K562 (cell line): ENCODE data around the gene EPB41L2. TPM values are rescaled to one million over a fixed set of nuclear protein-coding genes. Genes with fewer than 3 reads are reported as not detected.

Source experiments
- ATAC-seq: fragments of 200-7000 bp; cut with Tn5 transposase; 3 replicates; pipeline ENCODE4 v1.9.1; 2020; ENCODE audit warnings: moderate library complexity
- BruUV-seq: library from RNA; stranded (reverse); fragments of 400-500 nt; replicated peaks from 2 replicates; lab custom pipeline; 2021; lab: Mats Ljungman, UMichigan
- CTCF ChIA-PET: fragments of 300-600 bp; formaldehyde crosslinking; extraction: SDS; loops from one replicate; lab custom pipeline; 2021; ENCODE audit warnings: low intra/inter-chr PET ratio; lab: Yijun Ruan, JAX
- POLR2A ChIA-PET: fragments of 300-600, 350-650 bp; sonication (Branson Sonifier 250); formaldehyde crosslinking; extraction: SDS; loops from one replicate; lab custom pipeline; 2021; ENCODE audit warnings: antibody characterized with exemption, inconsistent platforms; lab: Yijun Ruan, JAX
- DNase-seq, 4 experiments: peaks; one replicate each; pipeline versions ENCODE4 v3.0.0 to v3.0.0-alpha.2; 2011 to 2018; ENCODE audit warnings: low spot score in 3 of 4, mixed read lengths in 3 of 4; ENCODE audit errors: extremely low read depth in 1 of 4
- FAIRE-seq: peaks from 2 replicates; lab custom pipeline; 2011; peaks lifted over from hg19 to GRCh38; lab: Jason Lieb, UNC
- H2AFZ ChIP-seq: 2 replicates; pipeline ENCODE4 v1.6.0; 2011; ENCODE audit warnings: low read depth, low read length, control low read depth, inconsistent platforms
- H3K27ac ChIP-seq: fragments of 200-600 bp; 3 replicates; pipeline ENCODE4 v1.8.0; 2011; ENCODE audit warnings: low read depth, mild to moderate bottlenecking, control low read depth, inconsistent platforms, low read length, moderate library complexity, mixed read lengths; ENCODE audit errors: extremely low read depth
- H3K27me3 ChIP-seq, 2 experiments: fragments of 300-600 bp in 1 of 2; 2 replicates in 1 of 2; 3 replicates in 1 of 2; pipeline versions ENCODE4 v1.6.0 to v1.8.0; 2011; ENCODE audit warnings: inconsistent platforms in 2 of 2, low read length in 2 of 2, mild to moderate bottlenecking in 1 of 2, mixed read lengths in 1 of 2, moderate library complexity in 1 of 2; ENCODE audit not compliant: control insufficient read depth in 2 of 2, insufficient read depth in 2 of 2
- H3K36me3 ChIP-seq: fragments of 300-600 bp; 3 replicates; pipeline ENCODE4 v1.8.0; 2011; ENCODE audit warnings: mild to moderate bottlenecking, low read length, inconsistent platforms; ENCODE audit not compliant: control insufficient read depth, insufficient read depth
- H3K4me1 ChIP-seq, 2 experiments: fragments of 200-600 bp in 1 of 2; replicated peaks in 1 of 2; 2 replicates in 1 of 2; 3 replicates in 1 of 2; pipeline versions ENCODE4 v1.5.1 to v1.8.0; 2011; ENCODE audit warnings: inconsistent platforms in 2 of 2, low read length in 2 of 2, mild to moderate bottlenecking in 1 of 2, mixed read lengths in 1 of 2, moderate library complexity in 1 of 2; ENCODE audit not compliant: control insufficient read depth in 2 of 2, insufficient read depth in 2 of 2
- H3K4me2 ChIP-seq: 2 replicates; pipeline ENCODE4 v1.6.1; 2011; ENCODE audit warnings: low read length, control low read depth, inconsistent platforms, mixed read lengths; ENCODE audit not compliant: insufficient read depth
- H3K4me3 ChIP-seq: fragments of 200-600 bp; sonication (generic), shearing (Covaris generic); 2 replicates; pipeline ENCODE4 v1.5.1; 2016; ENCODE audit warnings: control low read depth, inconsistent platforms
- H3K79me2 ChIP-seq: fragments of 200-600 bp; 3 replicates; pipeline ENCODE4 v1.8.0; 2011; ENCODE audit warnings: low read length, inconsistent platforms; ENCODE audit not compliant: control insufficient read depth, insufficient read depth
- H3K9ac ChIP-seq, 2 experiments: 2 replicates each; pipeline versions ENCODE4 v1.6.0 to v1.6.1; 2011; ENCODE audit warnings: low read depth in 2 of 2, low read length in 2 of 2, control low read depth in 1 of 2, inconsistent platforms in 1 of 2, mild to moderate bottlenecking in 1 of 2, mixed read lengths in 1 of 2; ENCODE audit not compliant: insufficient read depth in 1 of 2
- H3K9me1 ChIP-seq: one replicate; pipeline ENCODE4 v1.6.0; 2011; ENCODE audit warnings: inconsistent platforms, mild to moderate bottlenecking, low read length, moderate library complexity; ENCODE audit not compliant: control insufficient read depth, insufficient read depth
- H3K9me3 ChIP-seq: replicated peaks from 2 replicates; pipeline ENCODE4 v1.5.1; 2011; ENCODE audit warnings: low read depth, low read length, inconsistent platforms; ENCODE audit not compliant: control insufficient read depth, insufficient read depth
- H4K20me1 ChIP-seq: replicated peaks from 2 replicates; pipeline ENCODE4 v1.6.1; 2011; ENCODE audit warnings: low read length, inconsistent platforms, mixed read lengths; ENCODE audit not compliant: control insufficient read depth, insufficient read depth
- EP300 ChIP-seq: IDR thresholded peaks from 2 replicates; pipeline ENCODE4 v1.6.1; 2012; ENCODE audit warnings: low read length, improper control_type of control experiment
- ERF ChIP-seq: fragments of 450-650 bp; formaldehyde crosslinking; IDR thresholded peaks from 2 replicates; pipeline ENCODE4 v1.4.0; 2020; ENCODE audit warnings: mild to moderate bottlenecking, mixed read lengths
- EWSR1 ChIP-seq: fragments of 450-650 bp; IDR thresholded peaks from 2 replicates; pipeline ENCODE4 v1.6.1; 2018; ENCODE audit warnings: borderline replicate concordance, mild to moderate bottlenecking, low read depth, moderate library complexity; ENCODE audit not compliant: partially characterized antibody
- GTF2B ChIP-seq: IDR thresholded peaks from 2 replicates; pipeline ENCODE4 v1.6.1; 2011; ENCODE audit not compliant: insufficient read length; ENCODE audit errors: extremely low read depth
- MGA ChIP-seq: fragments of 450-650 bp; IDR thresholded peaks from 2 replicates; pipeline ENCODE4 v1.6.1; 2016; ENCODE audit warnings: mild to moderate bottlenecking, moderate library complexity
- MYBL2 ChIP-seq, 2 experiments: fragments of 450-650 bp in 1 of 2; sonication (generic) in 1 of 2; formaldehyde crosslinking in 1 of 2; IDR thresholded peaks; 2 replicates each; pipeline versions ENCODE4 v1.6.1 to v1.8.1; 2017 to 2022; ENCODE audit warnings: borderline replicate concordance in 1 of 2, inconsistent platforms in 1 of 2, low read depth in 1 of 2, mild to moderate bottlenecking in 1 of 2, missing genetic modification reagents in 1 of 2, moderate library complexity in 1 of 2
- PHF20 ChIP-seq: fragments of 450-650 bp; IDR thresholded peaks from 2 replicates; pipeline ENCODE4 v1.6.1; 2018; ENCODE audit not compliant: partially characterized antibody
- POLR2H ChIP-seq: IDR thresholded peaks from 2 replicates; pipeline ENCODE4 v1.6.1; 2016; ENCODE audit warnings: missing genetic modification characterization, low read depth, mild to moderate bottlenecking, control low read depth, missing compliant biosample characterization, moderate library complexity
- SREBF2 ChIP-seq: sonication (generic); formaldehyde crosslinking; IDR thresholded peaks from 2 replicates; pipeline ENCODE4 v1.4.0; 2020; ENCODE audit warnings: mild to moderate bottlenecking, missing genetic modification reagents
- ZNF121 ChIP-seq: sonication (generic); formaldehyde crosslinking; conservative IDR thresholded peaks from 2 replicates; pipeline ENCODE4 v1.8.0; 2022; ENCODE audit warnings: missing genetic modification reagents
- ZNF354B ChIP-seq: fragments of 250-450 bp; sonication (Bioruptor Pico); IDR thresholded peaks from 2 replicates; pipeline ENCODE4 v1.4.0; 2020
- WGBS: fragments of 100-300 bp; shearing (Covaris generic); methylation state at CpG from one replicate; pipeline ENCODE4 v1.1.6; 2016; ENCODE audit warnings: low coverage, mixed read lengths; ENCODE audit not compliant: insufficient coverage; ENCODE audit errors: missing lambda C conversion rate; 5-methylcytosine and 5-hydroxymethylcytosine counted together
- in situ Hi-C: fragments of 300-500 bp; cut with MboI; formaldehyde crosslinking; loops from 4 replicates; pipeline ENCODE4 v1.15.0; 2018; ENCODE audit warnings: inconsistent platforms, mixed read lengths
- intact Hi-C: fragments of 100-400 bp; cut with micrococcal nuclease; formaldehyde crosslinking; loops from 2 replicates; pipeline ENCODE4 v1.14.2; 2022
- polyA plus RNA-seq, 8 experiments: library from polyadenylated mRNA; depleted of rRNA in 4 of 8; stranded (reverse) in 5 of 8; unstranded in 3 of 8; fragments of >200 nt; fragmentation: Nextera tagmentation in 2 of 8; fragmentation: Illumina TruSeq in 1 of 8; extraction: Ambion mirVana in 2 of 8; extraction: Trizol in 1 of 8; gene quantifications; 2 replicates each; pipeline versions ENCODE4 v1.2.1 to v1.2.3, GENCODE V29; 2011 to 2014; ENCODE audit warnings: inconsistent platforms in 1 of 8, missing spikeins in 1 of 8
- total RNA-seq, 7 experiments: library from RNA; depleted of rRNA in 6 of 7; stranded (reverse); fragments of >200 nt in 6 of 7; fragmentation: Illumina TruSeq in 2 of 7; extraction: Trizol in 2 of 7; gene quantifications; 2 replicates each; pipeline versions ENCODE4 v1.2.1 to v1.2.3, GENCODE V29; 2011 to 2021; ENCODE audit warnings: low replicate concordance in 1 of 7

EPB41L2 gene
- total and polyA plus RNA-seq, 9 of the 15 experiments (the other 6 are each of a cell fraction or from before 2014, with no cell fraction given), result 5.1 to 53.6 (median 25.0) TPM

GRCh38 chr6:130978180-130978579 is 84.9 kb downstream of the EPB41L2 start:
- no TSS peak for BruUV-seq
- no peak for TF ChIP-seq PHF20
- TF ChIP-seq ZNF121 (CRISPR knock-in tag), result no peak
- no peak for TF ChIP-seq SREBF2 (CRISPR knock-in tag)
- TF ChIP-seq ERF, result no peak
- TF ChIP-seq MYBL2 (IDR thresholded peaks at IDR 0.05; ENCODE audit: low read depth), result no peak
- TF ChIP-seq MYBL2 (CRISPR knock-in tag; IDR thresholded peaks at IDR 0.05; ENCODE audit: borderline replicate concordance), result no peak
- no peak for TF ChIP-seq EWSR1
- TF ChIP-seq MGA, result no peak
- TF ChIP-seq GTF2B, result no peak
- no peak for TF ChIP-seq POLR2H
- TF ChIP-seq EP300, result no peak
- no peak for TF ChIP-seq ZNF354B (CRISPR knock-in tag)

More at GRCh38 chr6:130978180-130978579, 84.9 kb downstream of the EPB41L2 start:
- peaks cover 40% of the 10 kb centered on the region for H3K79me2 ChIP-seq
- FAIRE-seq (no peak), DNase-seq (no peak), ATAC-seq (no peak)
- no peak overlapping the region for H3K4me3 ChIP-seq
- H3K4me1 ChIP-seq, result no peaks in the 10 kb centered on the region; a peak in 1 of 5 replicates
- H3K36me3 ChIP-seq, result no peaks in the 10 kb centered on the region
- H3K9me1 ChIP-seq, result no peaks in the 10 kb centered on the region
- no peak overlapping the region for H3K4me2 ChIP-seq
- H3K9ac ChIP-seq, result no peak overlapping the region
- CTCF ChIA-PET, result no interaction called here
- WGBS, result 40% methylated on average over 1 of the region's 1 CpG
- H4K20me1 ChIP-seq, result no peaks in the 10 kb centered on the region
- H3K27ac ChIP-seq, result no peak overlapping the region
- H2AFZ ChIP-seq, result no peak overlapping the region
- H3K9me3 ChIP-seq, result no peaks in the 10 kb centered on the region
- in situ Hi-C loops, result no loop called here
- POLR2A ChIA-PET, result interaction anchor here (0.6 to 1.3 kb wide), 2 partner anchors 10 to 11 kb away, joined by 4 read pairs; no protein-coding TSS in a partner anchor
- H3K27me3 ChIP-seq, result no peaks in the 10 kb centered on the region
- intact Hi-C loops, result no loop called here
